Prostate gland (tissue), 2 donors: ENCODE data around the gene CARD16.

ENCODE experiments used
- CTCF ChIP-seq, 4 experiments: fragments of 200-600 bp in 2 of 4; fragments of 450-650 bp in 2 of 4; sonication (generic) in 2 of 4; IDR thresholded peaks; 1 replicate in 3 of 4; 2 replicates in 1 of 4; pipeline ENCODE4 v1.5.1; 2016 to 2019; ENCODE audit warnings: antibody characterized with exemption in 4 of 4, mild to moderate bottlenecking in 2 of 4, moderate library complexity in 2 of 4
- POLR2A ChIP-seq: fragments of 450-650 bp; IDR thresholded peaks from one replicate; pipeline ENCODE4 v1.6.1; 2016; ENCODE audit warnings: antibody characterized with exemption, mild to moderate bottlenecking

- TF ChIP-seq CTCF (IDR thresholded peaks at IDR 0.05) (no peak), POLR2A (no peak)
These were observed 41.1 kb downstream of the CARD16 start for GRCh38 chr11:105004021-105004420.
